NCI-H345 treated with DMSO at 0.1 percent for 48 hours (cell line): ENCODE measurements around the gene PLEKHH1.
"Not testable (repeated sequence)": the region's sequence is repeated elsewhere in the genome, so short reads cannot be mapped to it uniquely, and the experiment has no call there.

Experiments
- DNase-seq: peaks from one replicate; lab custom pipeline; 2025; ENCODE audit not compliant: unreplicated experiment; lab: John Stamatoyannopoulos, UW

Gene PLEKHH1

GRCh38 chr14:67529947-67530935 is 2.8 kb upstream of the PLEKHH1 start:
- no peak for DNase-seq

- no peak for DNase-seq
Observed at GRCh38 chr14:67532606-67532997, 488 bp upstream of the PLEKHH1 start.

GRCh38 chr14:67533754-67534085 is 630 bp downstream of the PLEKHH1 start:
- no peak for DNase-seq

- DNase-seq = no peak
Observed at GRCh38 chr14:67536087-67536486, 3.0 kb downstream of the PLEKHH1 start.

GRCh38 chr14:67537736-67538135 is 4.6 kb downstream of the PLEKHH1 start:
- DNase-seq = no peak

- DNase-seq = no peak
Observed at GRCh38 chr14:67538501-67538900, 5.4 kb downstream of the PLEKHH1 start.

- DNase-seq = no peak
Observed at GRCh38 chr14:67539116-67539515, 6.0 kb downstream of the PLEKHH1 start.

- no peak for DNase-seq
Observed at GRCh38 chr14:67541448-67542387, 8.6 kb downstream of the PLEKHH1 start.

- DNase-seq = not testable (repeated sequence)
Observed at GRCh38 chr14:67542620-67543019, 9.5 kb downstream of the PLEKHH1 start.

GRCh38 chr14:67544590-67544989 is 11.5 kb downstream of the PLEKHH1 start:
- no peak for DNase-seq

GRCh38 chr14:67547224-67547780 is 14.2 kb downstream of the PLEKHH1 start:
- DNase-seq = no peak

- no peak for DNase-seq
Observed at GRCh38 chr14:67549734-67550133, 16.6 kb downstream of the PLEKHH1 start.

GRCh38 chr14:67551123-67551522 is 18.0 kb downstream of the PLEKHH1 start:
- DNase-seq = no peak

- no peak for DNase-seq
Observed at GRCh38 chr14:67551940-67552339, 18.9 kb downstream of the PLEKHH1 start.

- DNase-seq = no peak
Observed at GRCh38 chr14:67553547-67553946, 20.5 kb downstream of the PLEKHH1 start.

GRCh38 chr14:67554341-67554740 is 21.3 kb downstream of the PLEKHH1 start:
- no peak for DNase-seq

- no peak for DNase-seq
Observed at GRCh38 chr14:67555518-67556090, 22.5 kb downstream of the PLEKHH1 start.

- DNase-seq = no peak
Observed at GRCh38 chr14:67556671-67557070, 23.6 kb downstream of the PLEKHH1 start.

- DNase-seq = no peak
Observed at GRCh38 chr14:67557118-67557517, 24.0 kb downstream of the PLEKHH1 start.

GRCh38 chr14:67557656-67558055 is 24.6 kb downstream of the PLEKHH1 start:
- DNase-seq = no peak

- DNase-seq = no peak
Observed at GRCh38 chr14:67559639-67560038, 26.5 kb downstream of the PLEKHH1 start.
